Peyer's patch (tissue), 4 donors: ENCODE results near the gene TUBGCP5.

Experiments
- CTCF ChIP-seq, 6 experiments: fragments of 450-650 bp in 4 of 6; fragments of 200-600 bp in 2 of 6; sonication (generic) in 1 of 6; IDR thresholded peaks; one replicate each; pipeline ENCODE4 v1.5.1; 2017 to 2019; ENCODE audit warnings: antibody characterized with exemption in 6 of 6, mild to moderate bottlenecking in 3 of 6, moderate library complexity in 1 of 6
- POLR2A ChIP-seq, 2 donors: fragments of 450-650 bp; IDR thresholded peaks; one replicate each; pipeline ENCODE4 v1.5.1; 2017; ENCODE audit warnings: antibody characterized with exemption in 2 of 2, mild to moderate bottlenecking in 2 of 2, moderate library complexity in 2 of 2

GRCh38 chr15:23039143-23039916 lies at the start of gene TUBGCP5:
- TF ChIP-seq CTCF (IDR thresholded peaks at IDR 0.05) = peak; percentile 34 to 74 (median 58)
- TF ChIP-seq POLR2A (IDR thresholded peaks at IDR 0.05) = peak; percentile 78 to 84
